Hepatocyte (in vitro differentiated cells): Measurements from ENCODE around the gene OVOL3.

Experiments used
- CTCF ChIP-seq: fragments of 200-600 bp; sonication (generic); IDR thresholded peaks from 2 replicates; pipeline ENCODE4 v1.5.1; 2016; ENCODE audit warnings: antibody characterized with exemption, mild to moderate bottlenecking; ENCODE audit not compliant: poor library complexity
- EZH2 ChIP-seq: fragments of 200-600 bp; sonication (generic); IDR thresholded peaks from 2 replicates; pipeline ENCODE4 v1.6.1; 2016; ENCODE audit warnings: antibody characterized with exemption, mild to moderate bottlenecking, borderline replicate concordance

GRCh38 chr19:36081894-36082293 is 29.0 kb upstream of the OVOL3 start:
- TF ChIP-seq CTCF (no peak), EZH2 (no peak)
